Ovary (tissue), 3 donors: Measurements from ENCODE around the gene ATL3.

Experiments used
- EP300 ChIP-seq: sonication (generic); formaldehyde crosslinking; IDR thresholded peaks from one replicate; pipeline ENCODE4 v1.6.1; 2017; ENCODE audit warnings: antibody characterized with exemption
- POLR2A ChIP-seq: fragments of 450-650 bp; IDR thresholded peaks from one replicate; pipeline ENCODE4 v1.6.1; 2017; ENCODE audit warnings: antibody characterized with exemption, mild to moderate bottlenecking, moderate library complexity
- TF ChIP-seq, protein P1 (sequence below), 3 donors: fragments of 450-650 bp in 2 of 3; fragments of 200-600 bp in 1 of 3; IDR thresholded peaks; one replicate each; pipeline versions ENCODE4 v1.5.1 to v1.8.0; 2016 to 2022; ENCODE audit warnings: antibody characterized with exemption in 3 of 3, mild to moderate bottlenecking in 1 of 3
- donor health status: DM: no; HTN: no; CAD: no.

DNA sequence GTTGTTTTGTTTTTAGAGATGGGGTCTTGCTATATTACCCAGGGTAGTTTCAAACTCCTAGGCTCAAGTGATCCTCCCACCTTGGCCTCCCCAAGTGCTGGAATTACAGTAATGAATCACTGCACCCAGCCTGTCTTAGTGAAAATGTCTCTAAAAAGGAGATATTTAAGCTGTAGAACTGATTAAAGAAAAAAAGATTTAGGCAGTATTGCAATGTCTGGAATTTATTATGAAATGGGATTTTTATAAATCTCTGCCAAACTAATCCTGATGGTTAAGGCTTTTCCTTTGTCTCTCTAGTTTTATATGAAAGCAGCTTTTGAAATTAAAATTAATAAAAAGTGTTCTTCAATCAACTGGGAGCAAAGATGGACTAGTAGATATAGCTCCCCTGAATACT is 59.0 kb downstream of the ATL3 start:
- TF ChIP-seq, protein P1, sequence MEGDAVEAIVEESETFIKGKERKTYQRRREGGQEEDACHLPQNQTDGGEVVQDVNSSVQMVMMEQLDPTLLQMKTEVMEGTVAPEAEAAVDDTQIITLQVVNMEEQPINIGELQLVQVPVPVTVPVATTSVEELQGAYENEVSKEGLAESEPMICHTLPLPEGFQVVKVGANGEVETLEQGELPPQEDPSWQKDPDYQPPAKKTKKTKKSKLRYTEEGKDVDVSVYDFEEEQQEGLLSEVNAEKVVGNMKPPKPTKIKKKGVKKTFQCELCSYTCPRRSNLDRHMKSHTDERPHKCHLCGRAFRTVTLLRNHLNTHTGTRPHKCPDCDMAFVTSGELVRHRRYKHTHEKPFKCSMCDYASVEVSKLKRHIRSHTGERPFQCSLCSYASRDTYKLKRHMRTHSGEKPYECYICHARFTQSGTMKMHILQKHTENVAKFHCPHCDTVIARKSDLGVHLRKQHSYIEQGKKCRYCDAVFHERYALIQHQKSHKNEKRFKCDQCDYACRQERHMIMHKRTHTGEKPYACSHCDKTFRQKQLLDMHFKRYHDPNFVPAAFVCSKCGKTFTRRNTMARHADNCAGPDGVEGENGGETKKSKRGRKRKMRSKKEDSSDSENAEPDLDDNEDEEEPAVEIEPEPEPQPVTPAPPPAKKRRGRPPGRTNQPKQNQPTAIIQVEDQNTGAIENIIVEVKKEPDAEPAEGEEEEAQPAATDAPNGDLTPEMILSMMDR (IDR thresholded peaks at IDR 0.05) = no peak
- no peak for TF ChIP-seq POLR2A
- TF ChIP-seq EP300 = no peak
